Keratinocyte (primary cell): ENCODE measurements around the gene GABRA4. TPM values are rescaled to one million over a fixed set of nuclear protein-coding genes. Genes with fewer than 3 reads are reported as not detected.

ENCODE experiments used
- DNase-seq: peaks from one replicate; pipeline ENCODE4 v3.0.0-alpha.2; 2011; ENCODE audit warnings: low read depth, missing footprints, low spot score
- FAIRE-seq: peaks from 2 replicates; lab custom pipeline; 2011; peaks lifted over from hg19 to GRCh38; lab: Jason Lieb, UNC
- H2AFZ ChIP-seq: 2 replicates; pipeline ENCODE4 v1.6.0; 2012; ENCODE audit warnings: low read length, control low read depth, inconsistent platforms; ENCODE audit not compliant: control insufficient read depth
- H3K27ac ChIP-seq: 2 replicates; pipeline ENCODE4 v1.5.1; 2011; ENCODE audit warnings: low read length; ENCODE audit not compliant: control insufficient read depth, insufficient read depth
- H3K27me3 ChIP-seq: 3 replicates; pipeline ENCODE4 v1.6.0; 2011; ENCODE audit warnings: low read length; ENCODE audit not compliant: control insufficient read depth, insufficient read depth; ENCODE audit errors: extremely low read depth
- H3K36me3 ChIP-seq, 2 experiments: 2 replicates in 1 of 2; 3 replicates in 1 of 2; pipeline ENCODE4 v1.5.1; 2011; ENCODE audit warnings: low read length in 2 of 2, mild to moderate bottlenecking in 1 of 2; ENCODE audit not compliant: control insufficient read depth in 2 of 2, insufficient read depth in 2 of 2; ENCODE audit errors: extremely low read depth in 1 of 2
- H3K4me1 ChIP-seq: 3 replicates; pipeline ENCODE4 v1.5.1; 2011; ENCODE audit warnings: low read length; ENCODE audit not compliant: control insufficient read depth, insufficient read depth; ENCODE audit errors: extremely low read depth
- H3K4me2 ChIP-seq: 3 replicates; pipeline ENCODE4 v1.6.0; 2011; ENCODE audit warnings: low read depth, low read length; ENCODE audit not compliant: control insufficient read depth, insufficient read depth; ENCODE audit errors: extremely low read depth
- H3K4me3 ChIP-seq, 3 experiments: fragments of 200-600 bp in 1 of 3; sonication (generic) in 1 of 3; 2 replicates in 2 of 3; 3 replicates in 1 of 3; pipeline ENCODE4 v1.5.1; 2011 to 2016; ENCODE audit warnings: low read length in 3 of 3, mild to moderate bottlenecking in 3 of 3, control low read depth in 2 of 3, inconsistent platforms in 1 of 3, low read depth in 1 of 3, mixed read lengths in 1 of 3, mixed run types in 1 of 3, moderate library complexity in 1 of 3; ENCODE audit not compliant: control insufficient read depth in 2 of 3, insufficient read depth in 2 of 3; ENCODE audit errors: extremely low read depth in 1 of 3
- H3K79me2 ChIP-seq: 2 replicates; pipeline ENCODE4 v1.6.0; 2012; ENCODE audit warnings: low read length; ENCODE audit not compliant: control insufficient read depth, insufficient read depth
- H3K9ac ChIP-seq: 3 replicates; pipeline ENCODE4 v1.6.0; 2011; ENCODE audit warnings: low read length; ENCODE audit not compliant: control insufficient read depth, insufficient read depth; ENCODE audit errors: extremely low read depth
- H3K9me1 ChIP-seq: 3 replicates; pipeline ENCODE4 v1.6.0; 2011; ENCODE audit warnings: low read length; ENCODE audit not compliant: control insufficient read depth, insufficient read depth; ENCODE audit errors: extremely low read depth
- H3K9me3 ChIP-seq: 2 replicates; pipeline ENCODE4 v1.5.1; 2012; ENCODE audit warnings: low read depth, low read length; ENCODE audit not compliant: control insufficient read depth
- H4K20me1 ChIP-seq: 3 replicates; pipeline ENCODE4 v1.6.0; 2011; ENCODE audit warnings: low read length; ENCODE audit not compliant: control insufficient read depth, insufficient read depth; ENCODE audit errors: extremely low read depth
- CTCF ChIP-seq, 3 experiments: IDR thresholded peaks in 1 of 3; conservative IDR thresholded peaks in 1 of 3; optimal IDR thresholded peaks in 1 of 3; 2 replicates in 2 of 3; 3 replicates in 1 of 3; pipeline versions ENCODE3 to v1.5.1; 2011; ENCODE audit warnings: low read length in 3 of 3, mild to moderate bottlenecking in 3 of 3, moderate library complexity in 2 of 3, control low read depth in 1 of 3, inconsistent platforms in 1 of 3; ENCODE audit not compliant: insufficient read depth in 2 of 3; ENCODE audit errors: extremely low read depth in 1 of 3
- EZH2 ChIP-seq: IDR thresholded peaks from one replicate; pipeline ENCODE4 v1.6.1; 2012; ENCODE audit warnings: inconsistent platforms, mild to moderate bottlenecking, low read length, moderate library complexity
- dilution Hi-C: fragments of 300-500 bp; cut with MboI; formaldehyde crosslinking; loops from one replicate; pipeline ENCODE4 v1.7.0; 2020; ENCODE audit warnings: low sequenced_read_pairs; ENCODE audit not compliant: extremely low pct_ligation_motif_present
- polyA plus RNA-seq, 5 experiments: library from polyadenylated mRNA; depleted of rRNA in 3 of 5; stranded (reverse) in 3 of 5; stranded (forward) in 1 of 5; unstranded in 1 of 5; fragments of >200 nt; gene quantifications; 1 replicate in 1 of 5; 2 replicates in 3 of 5; 3 replicates in 1 of 5; pipeline versions ENCODE4 v1.2.1 to v1.2.3, GENCODE V29; 2011 to 2012; ENCODE audit warnings: missing spikeins in 2 of 5, low read depth in 1 of 5, low replicate concordance in 1 of 5

Gene GABRA4
- polyA plus RNA-seq, 1 donor (not counting 4 experiments of a cell fraction or from before 2014, with no cell fraction given) = not detected

GRCh38 chr4:46977245-46977644 lies 16.1 kb downstream of the GABRA4 start:
- no peaks in the 10 kb centered on the region for H3K9me3 ChIP-seq
- no peaks in the 10 kb centered on the region for H3K36me3 ChIP-seq
- H3K9ac ChIP-seq = no peak overlapping the region
- H3K79me2 ChIP-seq = no peaks in the 10 kb centered on the region
- FAIRE-seq (no peak), DNase-seq (no peak)
- TF ChIP-seq EZH2 (no peak), CTCF (optimal IDR thresholded peaks at IDR 0.05 in 1 of 3, IDR thresholded peaks at IDR 0.05 in 1 of 3, conservative IDR thresholded peaks at IDR 0.05 in 1 of 3; ENCODE audit: extremely low read depth in 1 of 3, insufficient read depth in 2 of 3, low read length in 3 of 3) (no peak)
- H3K4me2 ChIP-seq = no peak overlapping the region
- dilution Hi-C loops = no loop called here
- no peak overlapping the region for H3K4me3 ChIP-seq
- H3K4me1 ChIP-seq = peaks cover 4% of the 10 kb centered on the region
- H3K27me3 ChIP-seq = no peaks in the 10 kb centered on the region
- no peaks in the 10 kb centered on the region for H4K20me1 ChIP-seq
- H2AFZ ChIP-seq = no peak overlapping the region
- no peak overlapping the region for H3K27ac ChIP-seq
- no peaks in the 10 kb centered on the region for H3K9me1 ChIP-seq

- no peak overlapping the region for H2AFZ ChIP-seq
- no peaks in the 10 kb centered on the region for H3K27me3 ChIP-seq
- H3K4me3 ChIP-seq = no peak overlapping the region
- H3K9me3 ChIP-seq = no peaks in the 10 kb centered on the region
- no peaks in the 10 kb centered on the region for H4K20me1 ChIP-seq
- no peak for DNase-seq
- TF ChIP-seq EZH2 (no peak), CTCF (optimal IDR thresholded peaks at IDR 0.05 in 1 of 3, IDR thresholded peaks at IDR 0.05 in 1 of 3, conservative IDR thresholded peaks at IDR 0.05 in 1 of 3; ENCODE audit: extremely low read depth in 1 of 3, insufficient read depth in 2 of 3, low read length in 3 of 3) (no peak)
- peaks cover 4% of the 10 kb centered on the region for H3K4me1 ChIP-seq
- no peak for FAIRE-seq
- H3K9ac ChIP-seq = no peak overlapping the region
- dilution Hi-C loops = no loop called here
- H3K9me1 ChIP-seq = no peaks in the 10 kb centered on the region
- no peaks in the 10 kb centered on the region for H3K36me3 ChIP-seq
- no peak overlapping the region for H3K4me2 ChIP-seq
- H3K27ac ChIP-seq = no peak overlapping the region
- no peaks in the 10 kb centered on the region for H3K79me2 ChIP-seq
Measured at GRCh38 chr4:46975812-46976553, 17.4 kb downstream of the GABRA4 start.
